ENCODE results near the gene ALAD. TPM values are rescaled to one million over a fixed set of nuclear protein-coding genes. Genes with fewer than 3 reads are reported as not detected.
"Not testable (repeated sequence)": the region's sequence is repeated elsewhere in the genome, so short reads cannot be mapped to it uniquely, and the experiment has no call there.

ALAD gene
- polyA plus RNA-seq, 1 donor from 2014 or later = 42.9 TPM

DNA sequence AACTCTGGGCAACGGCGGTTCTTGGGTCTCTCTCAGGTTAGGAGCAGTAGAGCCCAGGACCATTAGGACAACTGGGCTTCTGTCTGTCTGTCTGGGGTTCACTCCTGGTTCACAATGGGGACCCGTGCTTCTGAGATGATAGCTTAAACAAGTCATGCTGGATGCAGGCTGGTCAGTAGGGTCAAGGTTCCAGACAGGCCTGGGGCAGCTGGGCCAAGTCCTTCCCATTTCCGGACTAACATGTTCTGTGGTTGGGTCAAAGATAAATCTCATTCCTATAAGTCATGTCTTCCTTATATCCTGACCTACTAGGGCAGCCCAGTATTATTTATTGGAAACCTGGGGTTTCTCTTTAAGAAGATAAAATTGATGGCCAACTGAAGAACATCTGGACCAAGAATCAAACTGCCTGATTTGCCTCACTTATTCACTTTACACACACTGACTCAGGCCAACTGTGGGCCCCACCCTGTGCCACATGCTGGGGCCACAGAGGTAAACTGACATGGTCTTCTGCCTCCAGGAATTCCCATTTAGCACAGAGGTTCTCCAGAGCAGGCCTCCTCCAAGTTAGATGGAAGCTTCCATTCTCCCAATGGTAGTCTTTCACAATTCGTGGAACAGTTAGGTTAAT, 32.6 kb downstream of the ALAD start:
- Histone ChIP-seq H3K4me2 (ENCODE audit: low read length) (no peak overlapping the region), H3K79me2 (replicated peaks; ENCODE audit: insufficient read depth, low read length) (no peaks in the 10 kb centered on the region), H3K9me2 (ENCODE audit: insufficient read depth, low read length) (no peaks in the 10 kb centered on the region), H3F3A (ENCODE audit: insufficient read depth, low read length, poor library complexity, severe bottlenecking) (no peaks in the 10 kb centered on the region), H3K27me3 (ENCODE audit: insufficient read depth, low read depth, low read length) (no peaks in the 10 kb centered on the region), H3K36me3 (ENCODE audit: insufficient read depth, low read length) (no peaks in the 10 kb centered on the region), H3K4me3 (ENCODE audit: low read length) (no peak overlapping the region), H3K9ac (ENCODE audit: low read length) (no peak overlapping the region), H2AFZ (ENCODE audit: low read depth, low read length) (no peak overlapping the region), H3K27ac (ENCODE audit: low read length) (no peak overlapping the region), H3K9me3 (ENCODE audit: low read length) (no peaks in the 10 kb centered on the region), H4K20me1 (ENCODE audit: insufficient read depth) (no peaks in the 10 kb centered on the region)
- TF ChIP-seq EP300 (conservative IDR thresholded peaks at IDR 0.05; ENCODE audit: poor library complexity, severe bottlenecking) (no peak), RAD21 (conservative IDR thresholded peaks at IDR 0.05) (no peak)

DNA sequence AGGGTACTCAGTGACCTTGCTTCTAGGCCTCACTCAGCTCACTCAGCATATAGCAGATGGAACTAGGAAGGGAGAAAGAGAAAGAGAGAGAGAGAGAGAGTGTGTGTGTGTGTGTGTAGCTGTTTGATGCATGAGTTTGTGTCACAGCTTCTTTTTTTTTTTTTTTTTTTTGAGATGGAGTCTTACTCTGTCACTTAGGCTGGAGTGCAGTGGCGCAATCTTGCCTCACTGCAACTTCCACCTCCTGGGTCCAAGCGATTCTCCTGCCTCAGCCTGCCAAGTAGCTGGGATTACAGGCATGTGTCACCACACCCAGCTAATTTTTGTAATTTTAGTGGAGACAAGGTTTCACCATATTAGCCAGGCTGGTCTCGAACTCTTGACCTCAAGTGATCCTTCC, 35.4 kb downstream of the ALAD start:
- H3K9ac ChIP-seq (ENCODE audit: low read length); H3K79me2 ChIP-seq (replicated peaks; ENCODE audit: insufficient read depth, low read length); H3K36me3 ChIP-seq (ENCODE audit: insufficient read depth, low read length); H4K20me1 ChIP-seq (ENCODE audit: insufficient read depth); H3K4me2 ChIP-seq (ENCODE audit: low read length); H3K9me3 ChIP-seq (ENCODE audit: low read length); H2AFZ ChIP-seq (ENCODE audit: low read depth, low read length); H3F3A ChIP-seq (ENCODE audit: insufficient read depth, low read length, poor library complexity, severe bottlenecking); H3K9me2 ChIP-seq (ENCODE audit: insufficient read depth, low read length); H3K4me3 ChIP-seq (ENCODE audit: low read length); H3K27me3 ChIP-seq (ENCODE audit: insufficient read depth, low read depth, low read length); H3K27ac ChIP-seq (ENCODE audit: low read length): not testable (repeated sequence)

DNA sequence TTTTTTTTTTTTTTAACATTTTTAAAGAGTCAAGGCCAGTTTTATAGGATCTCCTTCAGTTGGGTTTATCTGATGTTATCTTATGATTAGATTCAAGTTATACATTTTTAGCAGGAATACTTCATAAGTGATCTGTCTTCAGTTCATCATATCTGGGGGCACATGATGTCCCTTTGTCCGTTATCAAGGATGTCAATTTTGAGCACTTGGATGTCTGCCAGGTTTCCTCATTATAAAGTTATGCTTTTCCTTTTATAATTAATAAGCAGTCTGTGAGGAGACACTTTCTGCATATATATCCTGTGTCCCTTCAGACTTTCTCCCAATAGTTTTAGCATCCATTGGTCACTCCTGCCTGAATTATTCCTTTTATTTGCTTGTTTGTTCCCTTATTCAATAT, 36.1 kb downstream of the ALAD start:
- Histone ChIP-seq H3K9me3 (ENCODE audit: low read length) (no peaks in the 10 kb centered on the region), H3K79me2 (replicated peaks; ENCODE audit: insufficient read depth, low read length) (no peaks in the 10 kb centered on the region), H3K4me2 (ENCODE audit: low read length) (no peak overlapping the region), H3F3A (ENCODE audit: insufficient read depth, low read length, poor library complexity, severe bottlenecking) (no peaks in the 10 kb centered on the region), H3K9ac (ENCODE audit: low read length) (no peak overlapping the region), H3K27me3 (ENCODE audit: insufficient read depth, low read depth, low read length) (no peaks in the 10 kb centered on the region), H2AFZ (ENCODE audit: low read depth, low read length) (no peak overlapping the region), H3K4me3 (ENCODE audit: low read length) (no peak overlapping the region), H4K20me1 (ENCODE audit: insufficient read depth) (no peaks in the 10 kb centered on the region), H3K36me3 (ENCODE audit: insufficient read depth, low read length) (no peaks in the 10 kb centered on the region), H3K9me2 (ENCODE audit: insufficient read depth, low read length) (no peaks in the 10 kb centered on the region), H3K27ac (ENCODE audit: low read length) (no peak overlapping the region)
- TF ChIP-seq, protein P1, sequence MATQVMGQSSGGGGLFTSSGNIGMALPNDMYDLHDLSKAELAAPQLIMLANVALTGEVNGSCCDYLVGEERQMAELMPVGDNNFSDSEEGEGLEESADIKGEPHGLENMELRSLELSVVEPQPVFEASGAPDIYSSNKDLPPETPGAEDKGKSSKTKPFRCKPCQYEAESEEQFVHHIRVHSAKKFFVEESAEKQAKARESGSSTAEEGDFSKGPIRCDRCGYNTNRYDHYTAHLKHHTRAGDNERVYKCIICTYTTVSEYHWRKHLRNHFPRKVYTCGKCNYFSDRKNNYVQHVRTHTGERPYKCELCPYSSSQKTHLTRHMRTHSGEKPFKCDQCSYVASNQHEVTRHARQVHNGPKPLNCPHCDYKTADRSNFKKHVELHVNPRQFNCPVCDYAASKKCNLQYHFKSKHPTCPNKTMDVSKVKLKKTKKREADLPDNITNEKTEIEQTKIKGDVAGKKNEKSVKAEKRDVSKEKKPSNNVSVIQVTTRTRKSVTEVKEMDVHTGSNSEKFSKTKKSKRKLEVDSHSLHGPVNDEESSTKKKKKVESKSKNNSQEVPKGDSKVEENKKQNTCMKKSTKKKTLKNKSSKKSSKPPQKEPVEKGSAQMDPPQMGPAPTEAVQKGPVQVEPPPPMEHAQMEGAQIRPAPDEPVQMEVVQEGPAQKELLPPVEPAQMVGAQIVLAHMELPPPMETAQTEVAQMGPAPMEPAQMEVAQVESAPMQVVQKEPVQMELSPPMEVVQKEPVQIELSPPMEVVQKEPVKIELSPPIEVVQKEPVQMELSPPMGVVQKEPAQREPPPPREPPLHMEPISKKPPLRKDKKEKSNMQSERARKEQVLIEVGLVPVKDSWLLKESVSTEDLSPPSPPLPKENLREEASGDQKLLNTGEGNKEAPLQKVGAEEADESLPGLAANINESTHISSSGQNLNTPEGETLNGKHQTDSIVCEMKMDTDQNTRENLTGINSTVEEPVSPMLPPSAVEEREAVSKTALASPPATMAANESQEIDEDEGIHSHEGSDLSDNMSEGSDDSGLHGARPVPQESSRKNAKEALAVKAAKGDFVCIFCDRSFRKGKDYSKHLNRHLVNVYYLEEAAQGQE (IDR thresholded peaks at IDR 0.05; ENCODE audit: borderline replicate concordance) = no peak
- TF ChIP-seq, protein P2, sequence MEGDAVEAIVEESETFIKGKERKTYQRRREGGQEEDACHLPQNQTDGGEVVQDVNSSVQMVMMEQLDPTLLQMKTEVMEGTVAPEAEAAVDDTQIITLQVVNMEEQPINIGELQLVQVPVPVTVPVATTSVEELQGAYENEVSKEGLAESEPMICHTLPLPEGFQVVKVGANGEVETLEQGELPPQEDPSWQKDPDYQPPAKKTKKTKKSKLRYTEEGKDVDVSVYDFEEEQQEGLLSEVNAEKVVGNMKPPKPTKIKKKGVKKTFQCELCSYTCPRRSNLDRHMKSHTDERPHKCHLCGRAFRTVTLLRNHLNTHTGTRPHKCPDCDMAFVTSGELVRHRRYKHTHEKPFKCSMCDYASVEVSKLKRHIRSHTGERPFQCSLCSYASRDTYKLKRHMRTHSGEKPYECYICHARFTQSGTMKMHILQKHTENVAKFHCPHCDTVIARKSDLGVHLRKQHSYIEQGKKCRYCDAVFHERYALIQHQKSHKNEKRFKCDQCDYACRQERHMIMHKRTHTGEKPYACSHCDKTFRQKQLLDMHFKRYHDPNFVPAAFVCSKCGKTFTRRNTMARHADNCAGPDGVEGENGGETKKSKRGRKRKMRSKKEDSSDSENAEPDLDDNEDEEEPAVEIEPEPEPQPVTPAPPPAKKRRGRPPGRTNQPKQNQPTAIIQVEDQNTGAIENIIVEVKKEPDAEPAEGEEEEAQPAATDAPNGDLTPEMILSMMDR (IDR thresholded peaks at IDR 0.05; ENCODE audit: poor library complexity, severe bottlenecking) = no peak
